ENCODE data around the gene IL4R. TPM values are rescaled to one million over a fixed set of nuclear protein-coding genes. Genes with fewer than 3 reads are reported as not detected.
A peak's percentile ranks its signal among the peaks of the same experiment; 100 is the strongest.
"Not testable (repeated sequence)": the region's sequence is repeated elsewhere in the genome, so short reads cannot be mapped to it uniquely, and the experiment has no call there.

The IL4R gene
- total RNA-seq, 2 donors from 2014 or later: 30.7 to 89.2 TPM

DNA sequence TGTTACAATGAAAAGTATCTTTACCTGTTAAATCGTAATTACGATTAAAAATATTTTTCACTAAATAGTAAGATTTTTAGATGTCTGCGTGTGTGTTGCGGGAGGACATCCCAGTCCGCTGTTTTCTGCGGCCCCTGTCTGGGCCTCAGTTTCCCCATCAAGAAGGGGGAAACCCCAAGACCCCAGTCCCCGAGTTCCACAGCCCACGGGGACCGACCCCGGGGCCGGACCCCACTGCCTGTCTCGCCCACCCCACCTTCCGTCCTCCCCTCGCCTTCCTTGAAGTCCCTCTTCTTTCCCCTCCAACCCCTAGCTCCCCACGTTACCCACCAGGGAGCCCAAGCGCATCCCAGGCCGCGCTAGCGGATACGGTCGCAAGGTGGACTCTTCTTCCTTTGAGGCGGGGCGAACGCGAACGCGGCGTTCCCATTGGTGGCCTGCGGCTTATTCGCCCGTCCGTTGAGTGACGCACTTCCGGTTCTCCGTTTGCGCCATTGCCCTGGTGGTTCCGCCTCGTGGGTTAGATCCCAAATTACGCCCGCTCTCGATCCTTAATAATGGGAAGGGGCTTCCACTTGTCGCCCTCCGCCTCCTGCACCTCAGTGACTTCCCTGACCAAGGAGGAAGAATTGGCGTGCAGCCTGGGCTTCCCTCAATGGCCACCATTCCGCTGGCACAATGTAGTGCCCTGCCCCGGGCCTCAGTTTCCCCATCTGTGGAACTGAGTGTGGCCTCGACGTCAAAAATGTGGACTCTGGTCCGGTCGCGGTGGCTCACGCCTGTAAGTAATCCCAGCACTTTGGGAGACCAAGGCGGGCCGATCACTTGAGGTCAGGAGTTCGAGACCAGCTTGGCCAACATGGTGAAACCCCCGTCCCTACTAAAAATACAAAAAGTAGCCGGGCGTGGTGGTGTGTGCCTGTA is 45.1 kb upstream of the IL4R start, which contains the start of gene NSMCE1:
Gene NSMCE1, minus strand, starts transcription at position 397 of the 924 bp plus-strand sequence. CDS start 11,202 bp downstream, outside the sequence.
- H3K9me3 ChIP-seq: no peaks in the 10 kb centered on the region
- DNase-seq (ENCODE audit: low spot score): peak; percentile 97
- H3K27ac ChIP-seq: peak within 1 kb of the TSS; percentile 83 to 84
- no peaks in the 10 kb centered on the region for H3K27me3 ChIP-seq (replicated peaks; ENCODE audit: insufficient read depth)
- 8% methylated on average over 57 of the region's 58 CpGs for WGBS
- intact Hi-C loops (cut with DNase I): loop anchor here (2.0 kb wide), 1 partner anchor 34 kb away; no protein-coding TSS in a partner anchor
- H3K4me3 ChIP-seq: peak within 1 kb of the TSS; percentile 68 to 92
- TF ChIP-seq POLR2AphosphoS5 (IDR thresholded peaks at IDR 0.05) (peak; percentile 98), POLR2A (IDR thresholded peaks at IDR 0.05) (peak; percentile 80)
- TF ChIP-seq, protein P1, sequence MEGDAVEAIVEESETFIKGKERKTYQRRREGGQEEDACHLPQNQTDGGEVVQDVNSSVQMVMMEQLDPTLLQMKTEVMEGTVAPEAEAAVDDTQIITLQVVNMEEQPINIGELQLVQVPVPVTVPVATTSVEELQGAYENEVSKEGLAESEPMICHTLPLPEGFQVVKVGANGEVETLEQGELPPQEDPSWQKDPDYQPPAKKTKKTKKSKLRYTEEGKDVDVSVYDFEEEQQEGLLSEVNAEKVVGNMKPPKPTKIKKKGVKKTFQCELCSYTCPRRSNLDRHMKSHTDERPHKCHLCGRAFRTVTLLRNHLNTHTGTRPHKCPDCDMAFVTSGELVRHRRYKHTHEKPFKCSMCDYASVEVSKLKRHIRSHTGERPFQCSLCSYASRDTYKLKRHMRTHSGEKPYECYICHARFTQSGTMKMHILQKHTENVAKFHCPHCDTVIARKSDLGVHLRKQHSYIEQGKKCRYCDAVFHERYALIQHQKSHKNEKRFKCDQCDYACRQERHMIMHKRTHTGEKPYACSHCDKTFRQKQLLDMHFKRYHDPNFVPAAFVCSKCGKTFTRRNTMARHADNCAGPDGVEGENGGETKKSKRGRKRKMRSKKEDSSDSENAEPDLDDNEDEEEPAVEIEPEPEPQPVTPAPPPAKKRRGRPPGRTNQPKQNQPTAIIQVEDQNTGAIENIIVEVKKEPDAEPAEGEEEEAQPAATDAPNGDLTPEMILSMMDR (IDR thresholded peaks at IDR 0.05): peak in 3 of 4 experiments; percentile 17 to 39 (median 33)
- no peaks in the 10 kb centered on the region for H3K4me1 ChIP-seq (replicated peaks)
- no peaks in the 10 kb centered on the region for H3K36me3 ChIP-seq

- peak overlapping the region in 1 of 2 donors; percentile 84 for H3K27ac ChIP-seq
- no peaks in the 10 kb centered on the region for H3K4me1 ChIP-seq (replicated peaks)
- no peaks in the 10 kb centered on the region for H3K27me3 ChIP-seq (replicated peaks; ENCODE audit: insufficient read depth)
- peak overlapping the region in 1 of 2 donors; percentile 92 for H3K4me3 ChIP-seq
- TF ChIP-seq POLR2AphosphoS5 (IDR thresholded peaks at IDR 0.05) (no peak), POLR2A (IDR thresholded peaks at IDR 0.05) (no peak)
- TF ChIP-seq, protein P1 (IDR thresholded peaks at IDR 0.05): no peak
- 81% methylated on average over 9 of the region's 9 CpGs for WGBS
- DNase-seq (ENCODE audit: low spot score): no peak
- H3K9me3 ChIP-seq: no peaks in the 10 kb centered on the region
- H3K36me3 ChIP-seq: no peaks in the 10 kb centered on the region
- intact Hi-C loops (cut with DNase I): loop anchor here (2.0 kb wide), 1 partner anchor 35 kb away; no protein-coding TSS in a partner anchor
Observed at GRCh38 chr16:27269300-27270150, 44.2 kb upstream of the IL4R start.

GRCh38 chr16:27270349-27270748 is 43.4 kb upstream of the IL4R start:
- no peak for DNase-seq (ENCODE audit: low spot score)
- Histone ChIP-seq H3K27me3 (replicated peaks; ENCODE audit: insufficient read depth) (no peaks in the 10 kb centered on the region), H3K9me3 (no peaks in the 10 kb centered on the region), H3K27ac (no peak overlapping the region), H3K36me3 (no peaks in the 10 kb centered on the region), H3K4me1 (replicated peaks) (no peaks in the 10 kb centered on the region), H3K4me3 (no peak overlapping the region)
- intact Hi-C loops (cut with DNase I): no loop called here
- TF ChIP-seq POLR2A (IDR thresholded peaks at IDR 0.05): no peak
- TF ChIP-seq, protein P1 (IDR thresholded peaks at IDR 0.05): no peak
- no peak for TF ChIP-seq POLR2AphosphoS5 (IDR thresholded peaks at IDR 0.05)
- 93% methylated on average over 4 of the region's 4 CpGs for WGBS

DNA sequence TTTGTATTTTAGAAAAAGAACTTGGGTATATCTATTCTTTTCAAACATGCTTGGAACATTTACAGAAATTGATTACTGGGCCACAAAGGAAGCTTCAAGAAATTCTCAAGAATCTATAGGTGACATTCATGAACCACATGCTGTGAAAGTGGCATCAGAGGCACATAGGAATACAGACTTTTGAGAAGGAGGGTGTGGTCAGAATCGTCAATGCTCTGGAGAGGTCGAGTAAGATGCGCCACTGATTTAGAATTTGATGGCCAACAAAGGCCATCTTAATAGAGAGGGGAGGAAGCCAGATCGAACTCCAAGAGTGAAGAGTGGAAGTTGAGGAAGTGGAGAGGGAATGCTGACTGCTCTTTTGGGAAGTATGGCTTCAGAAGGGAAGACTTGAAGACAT is 41.7 kb upstream of the IL4R start:
- Histone ChIP-seq H3K9me3 (no peaks in the 10 kb centered on the region), H3K36me3 (no peaks in the 10 kb centered on the region), H3K4me1 (replicated peaks) (no peaks in the 10 kb centered on the region), H3K27me3 (replicated peaks; ENCODE audit: insufficient read depth) (no peaks in the 10 kb centered on the region), H3K4me3 (no peak overlapping the region), H3K27ac (no peak overlapping the region)
- TF ChIP-seq POLR2A (IDR thresholded peaks at IDR 0.05): no peak
- no peak for TF ChIP-seq POLR2AphosphoS5 (IDR thresholded peaks at IDR 0.05)
- TF ChIP-seq, protein P1 (IDR thresholded peaks at IDR 0.05): no peak
- WGBS: 93% methylated on average over 4 of the region's 4 CpGs
- intact Hi-C loops (cut with DNase I): no loop called here
- no peak for DNase-seq (ENCODE audit: low spot score)

DNA sequence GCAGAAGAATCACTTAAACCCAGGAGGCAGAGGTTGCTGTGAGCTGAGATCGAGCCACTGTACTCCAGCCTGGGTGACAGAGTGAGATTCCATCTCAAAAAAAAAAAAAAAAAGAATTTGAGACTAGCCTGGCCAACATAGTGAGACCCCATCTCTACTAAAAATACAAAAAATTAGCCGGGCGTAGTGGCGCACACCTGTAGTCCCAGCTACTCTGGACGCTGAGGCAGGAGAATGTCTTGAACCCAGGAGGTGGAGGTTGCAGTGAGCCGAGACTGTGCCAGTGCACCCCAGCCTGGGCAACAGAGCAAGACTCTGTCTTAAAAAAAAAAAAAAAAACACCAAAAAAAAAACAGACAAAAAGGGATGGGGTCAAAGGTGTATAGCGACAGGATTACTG is 41.1 kb upstream of the IL4R start:
- H3K36me3 ChIP-seq; DNase-seq (ENCODE audit: low spot score); H3K9me3 ChIP-seq; intact Hi-C loops (cut with DNase I); H3K4me3 ChIP-seq; H3K27me3 ChIP-seq (replicated peaks; ENCODE audit: insufficient read depth); H3K27ac ChIP-seq; H3K4me1 ChIP-seq (replicated peaks): not testable (repeated sequence)
- WGBS: 96% methylated on average over 7 of the region's 7 CpGs
